ENCODE measurements around the gene CCDC90B. TPM values are rescaled to one million over a fixed set of nuclear protein-coding genes. Genes with fewer than 3 reads are reported as not detected.

The CCDC90B gene
- total and polyA plus RNA-seq, 4 donors = 18.8 to 40.5 (median 28.1) TPM

DNA sequence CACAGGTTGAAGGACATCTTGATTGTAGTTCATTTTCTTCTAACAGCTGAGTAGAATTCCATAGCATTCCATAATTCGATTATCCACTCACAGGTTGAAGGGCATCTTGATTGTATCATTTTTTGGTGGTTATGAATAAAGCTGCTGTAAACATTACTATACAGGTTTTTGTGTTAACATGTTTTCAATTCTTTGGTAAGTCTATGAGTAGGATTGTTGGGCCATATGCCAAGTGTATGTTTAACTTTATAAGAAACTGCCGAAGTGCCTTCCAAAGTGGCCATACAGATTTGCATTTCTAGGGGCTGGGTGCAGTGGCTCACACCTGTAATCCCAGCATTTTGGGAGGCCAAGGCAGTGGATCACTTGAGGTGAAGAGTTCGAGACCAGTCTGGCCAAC, 48.1 kb downstream of the CCDC90B start (continued):
- TF ChIP-seq, protein P1, sequence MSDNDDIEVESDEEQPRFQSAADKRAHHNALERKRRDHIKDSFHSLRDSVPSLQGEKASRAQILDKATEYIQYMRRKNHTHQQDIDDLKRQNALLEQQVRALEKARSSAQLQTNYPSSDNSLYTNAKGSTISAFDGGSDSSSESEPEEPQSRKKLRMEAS (IDR thresholded peaks at IDR 0.05) = no peak
- no peak for TF ChIP-seq TAF1 (conservative IDR thresholded peaks at IDR 0.05)
- TF ChIP-seq NR2F2 (IDR thresholded peaks at IDR 0.05) = no peak

DNA sequence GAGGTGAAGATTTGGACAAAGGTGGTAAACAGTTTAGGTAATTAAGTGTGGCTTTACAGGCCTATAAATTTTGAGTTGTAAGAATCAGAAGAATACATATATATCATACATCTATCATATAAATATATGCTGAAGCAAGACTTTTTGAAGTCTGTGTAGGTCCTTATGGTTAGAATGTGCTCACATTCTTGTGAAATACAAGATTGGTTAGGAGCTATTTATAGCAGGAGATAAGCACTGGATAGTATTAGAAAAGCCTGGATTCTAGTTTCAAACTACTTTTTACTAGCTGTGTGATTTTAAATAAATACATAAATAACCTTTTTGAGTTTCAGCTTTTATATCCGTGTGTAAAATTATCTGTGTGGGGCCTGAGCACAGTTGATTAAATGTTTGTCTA, 50.3 kb downstream of the CCDC90B start:
- Histone ChIP-seq H3K27me3 (ENCODE audit: control insufficient read depth in 4 of 4, insufficient read depth in 4 of 4, low read length in 3 of 4) (no peaks in the 10 kb centered on the region), H3K27ac (ENCODE audit: low read depth in 1 of 2, low read length in 2 of 2) (no peak overlapping the region), H3K4me3 (ENCODE audit: low read depth in 1 of 3, low read length in 3 of 3) (no peak overlapping the region), H3K9ac (ENCODE audit: low read depth in 1 of 2, low read length in 2 of 2) (no peak overlapping the region), H3K4me1 (ENCODE audit: control insufficient read depth in 4 of 4, insufficient read depth in 4 of 4, low read length in 3 of 4) (no peaks in the 10 kb centered on the region), H3K36me3 (ENCODE audit: control insufficient read depth in 4 of 4, insufficient read depth in 3 of 4, low read depth in 1 of 4, low read length in 3 of 4) (no peaks in the 10 kb centered on the region), H3K9me3 (ENCODE audit: control insufficient read depth in 4 of 4, low read length in 3 of 4) (no peaks in the 10 kb centered on the region)
- 35% methylated on average over 1 of the region's 1 CpG for WGBS
- no peak for DNase-seq (ENCODE audit: low spot score)
- TF ChIP-seq FOXA2 (IDR thresholded peaks at IDR 0.05) (no peak), JUND (IDR thresholded peaks at IDR 0.05) (no peak), NR2F2 (IDR thresholded peaks at IDR 0.05) (no peak), RXRA (IDR thresholded peaks at IDR 0.05) (no peak), FOXA1 (IDR thresholded peaks at IDR 0.05) (no peak), SP1 (IDR thresholded peaks at IDR 0.05) (no peak), GABPA (IDR thresholded peaks at IDR 0.05 in 1 of 2, conservative IDR thresholded peaks at IDR 0.05 in 1 of 2) (no peak), YY1 (IDR thresholded peaks at IDR 0.05) (no peak)
- TF ChIP-seq, protein P2, sequence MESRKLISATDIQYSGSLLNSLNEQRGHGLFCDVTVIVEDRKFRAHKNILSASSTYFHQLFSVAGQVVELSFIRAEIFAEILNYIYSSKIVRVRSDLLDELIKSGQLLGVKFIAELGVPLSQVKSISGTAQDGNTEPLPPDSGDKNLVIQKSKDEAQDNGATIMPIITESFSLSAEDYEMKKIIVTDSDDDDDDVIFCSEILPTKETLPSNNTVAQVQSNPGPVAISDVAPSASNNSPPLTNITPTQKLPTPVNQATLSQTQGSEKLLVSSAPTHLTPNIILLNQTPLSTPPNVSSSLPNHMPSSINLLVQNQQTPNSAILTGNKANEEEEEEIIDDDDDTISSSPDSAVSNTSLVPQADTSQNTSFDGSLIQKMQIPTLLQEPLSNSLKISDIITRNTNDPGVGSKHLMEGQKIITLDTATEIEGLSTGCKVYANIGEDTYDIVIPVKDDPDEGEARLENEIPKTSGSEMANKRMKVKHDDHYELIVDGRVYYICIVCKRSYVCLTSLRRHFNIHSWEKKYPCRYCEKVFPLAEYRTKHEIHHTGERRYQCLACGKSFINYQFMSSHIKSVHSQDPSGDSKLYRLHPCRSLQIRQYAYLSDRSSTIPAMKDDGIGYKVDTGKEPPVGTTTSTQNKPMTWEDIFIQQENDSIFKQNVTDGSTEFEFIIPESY (IDR thresholded peaks at IDR 0.05) = no peak
- TF ChIP-seq, protein P1 (IDR thresholded peaks at IDR 0.05) = no peak
- TF ChIP-seq, protein P3, sequence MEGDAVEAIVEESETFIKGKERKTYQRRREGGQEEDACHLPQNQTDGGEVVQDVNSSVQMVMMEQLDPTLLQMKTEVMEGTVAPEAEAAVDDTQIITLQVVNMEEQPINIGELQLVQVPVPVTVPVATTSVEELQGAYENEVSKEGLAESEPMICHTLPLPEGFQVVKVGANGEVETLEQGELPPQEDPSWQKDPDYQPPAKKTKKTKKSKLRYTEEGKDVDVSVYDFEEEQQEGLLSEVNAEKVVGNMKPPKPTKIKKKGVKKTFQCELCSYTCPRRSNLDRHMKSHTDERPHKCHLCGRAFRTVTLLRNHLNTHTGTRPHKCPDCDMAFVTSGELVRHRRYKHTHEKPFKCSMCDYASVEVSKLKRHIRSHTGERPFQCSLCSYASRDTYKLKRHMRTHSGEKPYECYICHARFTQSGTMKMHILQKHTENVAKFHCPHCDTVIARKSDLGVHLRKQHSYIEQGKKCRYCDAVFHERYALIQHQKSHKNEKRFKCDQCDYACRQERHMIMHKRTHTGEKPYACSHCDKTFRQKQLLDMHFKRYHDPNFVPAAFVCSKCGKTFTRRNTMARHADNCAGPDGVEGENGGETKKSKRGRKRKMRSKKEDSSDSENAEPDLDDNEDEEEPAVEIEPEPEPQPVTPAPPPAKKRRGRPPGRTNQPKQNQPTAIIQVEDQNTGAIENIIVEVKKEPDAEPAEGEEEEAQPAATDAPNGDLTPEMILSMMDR (IDR thresholded peaks at IDR 0.05; ENCODE audit: low read depth, low read length, missing input control) = no peak
- TF ChIP-seq, protein P4, sequence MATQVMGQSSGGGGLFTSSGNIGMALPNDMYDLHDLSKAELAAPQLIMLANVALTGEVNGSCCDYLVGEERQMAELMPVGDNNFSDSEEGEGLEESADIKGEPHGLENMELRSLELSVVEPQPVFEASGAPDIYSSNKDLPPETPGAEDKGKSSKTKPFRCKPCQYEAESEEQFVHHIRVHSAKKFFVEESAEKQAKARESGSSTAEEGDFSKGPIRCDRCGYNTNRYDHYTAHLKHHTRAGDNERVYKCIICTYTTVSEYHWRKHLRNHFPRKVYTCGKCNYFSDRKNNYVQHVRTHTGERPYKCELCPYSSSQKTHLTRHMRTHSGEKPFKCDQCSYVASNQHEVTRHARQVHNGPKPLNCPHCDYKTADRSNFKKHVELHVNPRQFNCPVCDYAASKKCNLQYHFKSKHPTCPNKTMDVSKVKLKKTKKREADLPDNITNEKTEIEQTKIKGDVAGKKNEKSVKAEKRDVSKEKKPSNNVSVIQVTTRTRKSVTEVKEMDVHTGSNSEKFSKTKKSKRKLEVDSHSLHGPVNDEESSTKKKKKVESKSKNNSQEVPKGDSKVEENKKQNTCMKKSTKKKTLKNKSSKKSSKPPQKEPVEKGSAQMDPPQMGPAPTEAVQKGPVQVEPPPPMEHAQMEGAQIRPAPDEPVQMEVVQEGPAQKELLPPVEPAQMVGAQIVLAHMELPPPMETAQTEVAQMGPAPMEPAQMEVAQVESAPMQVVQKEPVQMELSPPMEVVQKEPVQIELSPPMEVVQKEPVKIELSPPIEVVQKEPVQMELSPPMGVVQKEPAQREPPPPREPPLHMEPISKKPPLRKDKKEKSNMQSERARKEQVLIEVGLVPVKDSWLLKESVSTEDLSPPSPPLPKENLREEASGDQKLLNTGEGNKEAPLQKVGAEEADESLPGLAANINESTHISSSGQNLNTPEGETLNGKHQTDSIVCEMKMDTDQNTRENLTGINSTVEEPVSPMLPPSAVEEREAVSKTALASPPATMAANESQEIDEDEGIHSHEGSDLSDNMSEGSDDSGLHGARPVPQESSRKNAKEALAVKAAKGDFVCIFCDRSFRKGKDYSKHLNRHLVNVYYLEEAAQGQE (IDR thresholded peaks at IDR 0.05) = no peak
- TF ChIP-seq, protein P5, sequence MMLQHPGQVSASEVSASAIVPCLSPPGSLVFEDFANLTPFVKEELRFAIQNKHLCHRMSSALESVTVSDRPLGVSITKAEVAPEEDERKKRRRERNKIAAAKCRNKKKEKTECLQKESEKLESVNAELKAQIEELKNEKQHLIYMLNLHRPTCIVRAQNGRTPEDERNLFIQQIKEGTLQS (IDR thresholded peaks at IDR 0.05) = no peak

Measured in liver (tissue), 9 donors.